Endothelial cell of umbilical vein (primary cell): Measurements from ENCODE around the gene USP6NL. TPM values are rescaled to one million over a fixed set of nuclear protein-coding genes. Genes with fewer than 3 reads are reported as not detected.

Experiments used
- BruUV-seq: library from RNA; stranded (reverse); fragments of 400-500 nt; replicated peaks from 2 replicates; lab custom pipeline; 2021; lab: Mats Ljungman, UMichigan
- CTCF ChIA-PET: fragments of 300-600, 350-600 bp; sonication (Branson Sonifier 250); formaldehyde crosslinking; loops from one replicate; lab custom pipeline; 2021; ENCODE audit warnings: antibody characterized with exemption, inconsistent platforms; lab: Charles Lee
- POLR2A ChIA-PET: fragments of 300-600, 350-600 bp; sonication (Branson Sonifier 250); formaldehyde crosslinking; loops from one replicate; lab custom pipeline; 2021; ENCODE audit warnings: antibody characterized with exemption, inconsistent platforms; lab: Charles Lee
- DNase-seq: peaks from one replicate; pipeline ENCODE4 v3.0.0-alpha.2; 2011; ENCODE audit warnings: low read depth, low spot score
- FAIRE-seq: peaks from 2 replicates; lab custom pipeline; 2011; peaks lifted over from hg19 to GRCh38; lab: Jason Lieb, UNC
- H2AFZ ChIP-seq: 2 replicates; pipeline ENCODE4 v1.6.0; 2012; ENCODE audit warnings: low read depth, low read length, control low read depth, inconsistent platforms
- H3K27ac ChIP-seq: 2 replicates; pipeline ENCODE4 v1.5.1; 2011; ENCODE audit warnings: low read depth, mild to moderate bottlenecking, control low read depth, low read length, moderate library complexity; ENCODE audit not compliant: insufficient read depth
- H3K27me3 ChIP-seq, 2 experiments: 2 replicates each; pipeline versions ENCODE4 v1.6.0 to v1.6.1; 2011; ENCODE audit warnings: low read length in 2 of 2, mixed read lengths in 1 of 2; ENCODE audit not compliant: control insufficient read depth in 2 of 2, insufficient read depth in 2 of 2
- H3K36me3 ChIP-seq, 2 experiments: 2 replicates in 1 of 2; 3 replicates in 1 of 2; pipeline ENCODE4 v1.5.1; 2011; ENCODE audit warnings: low read length in 2 of 2, mild to moderate bottlenecking in 1 of 2, moderate library complexity in 1 of 2; ENCODE audit not compliant: control insufficient read depth in 2 of 2, insufficient read depth in 2 of 2; ENCODE audit errors: extremely low read depth in 1 of 2
- H3K4me1 ChIP-seq: 3 replicates; pipeline ENCODE4 v1.5.1; 2011; ENCODE audit warnings: mild to moderate bottlenecking, low read length; ENCODE audit not compliant: control insufficient read depth, insufficient read depth; ENCODE audit errors: extremely low read depth
- H3K4me2 ChIP-seq: 2 replicates; pipeline ENCODE4 v1.6.1; 2011; ENCODE audit warnings: low read length, control low read depth, mixed read lengths; ENCODE audit not compliant: insufficient read depth
- H3K4me3 ChIP-seq, 3 experiments: fragments of 200-600 bp in 1 of 3; sonication (generic), shearing (Covaris generic) in 1 of 3; replicated peaks in 1 of 3; 2 replicates each; pipeline ENCODE4 v1.5.1; 2011 to 2016; ENCODE audit warnings: control low read depth in 3 of 3, low read length in 3 of 3, mild to moderate bottlenecking in 2 of 3, inconsistent platforms in 1 of 3, low read depth in 1 of 3, moderate library complexity in 1 of 3; ENCODE audit not compliant: insufficient read depth in 1 of 3
- H3K79me2 ChIP-seq: 2 replicates; pipeline ENCODE4 v1.6.0; 2012; ENCODE audit warnings: low read length, inconsistent platforms; ENCODE audit not compliant: control insufficient read depth, insufficient read depth
- H3K9ac ChIP-seq: replicated peaks from 2 replicates; pipeline ENCODE3; 2011; ENCODE audit warnings: low read length, control low read depth; ENCODE audit not compliant: insufficient read depth; ENCODE audit errors: extremely low read depth
- H3K9me1 ChIP-seq: replicated peaks from 3 replicates; pipeline ENCODE4 v1.6.0; 2011; ENCODE audit warnings: mild to moderate bottlenecking, low read length; ENCODE audit not compliant: control insufficient read depth, insufficient read depth; ENCODE audit errors: extremely low read depth
- H3K9me3 ChIP-seq: replicated peaks from 2 replicates; pipeline ENCODE4 v1.5.1; 2012; ENCODE audit warnings: low read length, inconsistent platforms; ENCODE audit not compliant: control insufficient read depth, insufficient read depth
- H4K20me1 ChIP-seq: replicated peaks from 2 replicates; pipeline ENCODE3; 2011; ENCODE audit warnings: mild to moderate bottlenecking, low read length; ENCODE audit not compliant: control insufficient read depth, insufficient read depth; ENCODE audit errors: extremely low read depth
- EZH2 ChIP-seq: IDR thresholded peaks from 2 replicates; pipeline ENCODE4 v1.6.1; 2012; ENCODE audit warnings: borderline replicate concordance, low read depth, mild to moderate bottlenecking, moderate library complexity, low read length, inconsistent platforms; ENCODE audit not compliant: severe bottlenecking
- FOS ChIP-seq: IDR thresholded peaks from 2 replicates; pipeline ENCODE4 v1.6.1; 2011; ENCODE audit warnings: mild to moderate bottlenecking, low read length, moderate library complexity, borderline replicate concordance; ENCODE audit not compliant: insufficient read depth
- GATA2 ChIP-seq: IDR thresholded peaks from 2 replicates; pipeline ENCODE4 v1.7.0; 2011; ENCODE audit warnings: low read depth, mild to moderate bottlenecking, moderate library complexity, mixed read lengths, low read length; ENCODE audit not compliant: insufficient read length, insufficient read depth
- JUN ChIP-seq: IDR thresholded peaks from 2 replicates; pipeline ENCODE4 v1.6.1; 2011; ENCODE audit warnings: borderline replicate concordance, low read depth; ENCODE audit not compliant: insufficient read length, insufficient read depth
- MYC ChIP-seq: IDR thresholded peaks from one replicate; pipeline ENCODE4 v1.6.1; 2011; ENCODE audit warnings: mild to moderate bottlenecking, low read depth, low read length
- POLR2A ChIP-seq: IDR thresholded peaks from 2 replicates; pipeline ENCODE4 v1.6.1; 2012; ENCODE audit warnings: low read depth, mild to moderate bottlenecking, control low read depth, low read length
- POLR2AphosphoS5 ChIP-seq: IDR thresholded peaks from 2 replicates; pipeline ENCODE4 v1.6.1; 2012; ENCODE audit warnings: low read depth, mild to moderate bottlenecking, control low read depth, low read length, moderate library complexity; ENCODE audit not compliant: insufficient read depth
- dilution Hi-C: fragments of 300-500 bp; cut with MboI; formaldehyde crosslinking; loops from one replicate; pipeline ENCODE4 v1.15.0; 2019; ENCODE audit warnings: low sequenced_read_pairs; ENCODE audit not compliant: extremely low pct_ligation_motif_present
- intact Hi-C: fragments of 100-400 bp; cut with micrococcal nuclease; formaldehyde crosslinking; loops from one replicate; pipeline ENCODE4 v1.10.0; 2022
- polyA plus RNA-seq, 4 experiments: library from polyadenylated mRNA; depleted of rRNA in 3 of 4; stranded (reverse) in 3 of 4; unstranded in 1 of 4; fragments of >200 nt; gene quantifications; 2 replicates each; pipeline versions ENCODE4 v1.2.1 to v1.2.3, GENCODE V29; 2011 to 2012; ENCODE audit warnings: missing spikeins in 1 of 4
- total RNA-seq: library from RNA; stranded (reverse); gene quantifications from 2 replicates; pipeline ENCODE4 v1.2.3, GENCODE V29; 2021
- TF ChIP-seq, protein P1 (sequence below), 2 donors: IDR thresholded peaks; 1 replicate in 1 of 2; 2 replicates in 1 of 2; pipeline ENCODE4 v1.5.1; 2011; ENCODE audit warnings: low read length in 2 of 2, mild to moderate bottlenecking in 2 of 2, moderate library complexity in 2 of 2, control low read depth in 1 of 2, inconsistent platforms in 1 of 2, low read depth in 1 of 2; ENCODE audit not compliant: insufficient read depth in 1 of 2; ENCODE audit errors: extremely low read depth in 1 of 2
- TF ChIP-seq, protein P2 (sequence below): IDR thresholded peaks from 2 replicates; pipeline ENCODE4 v1.6.1; 2011; ENCODE audit not compliant: insufficient read depth, insufficient read length

Gene USP6NL
- total and polyA plus RNA-seq, 2 donors (not counting 3 experiments of a cell fraction or from before 2014, with no cell fraction given) = 13.5 to 29.2 TPM

DNA sequence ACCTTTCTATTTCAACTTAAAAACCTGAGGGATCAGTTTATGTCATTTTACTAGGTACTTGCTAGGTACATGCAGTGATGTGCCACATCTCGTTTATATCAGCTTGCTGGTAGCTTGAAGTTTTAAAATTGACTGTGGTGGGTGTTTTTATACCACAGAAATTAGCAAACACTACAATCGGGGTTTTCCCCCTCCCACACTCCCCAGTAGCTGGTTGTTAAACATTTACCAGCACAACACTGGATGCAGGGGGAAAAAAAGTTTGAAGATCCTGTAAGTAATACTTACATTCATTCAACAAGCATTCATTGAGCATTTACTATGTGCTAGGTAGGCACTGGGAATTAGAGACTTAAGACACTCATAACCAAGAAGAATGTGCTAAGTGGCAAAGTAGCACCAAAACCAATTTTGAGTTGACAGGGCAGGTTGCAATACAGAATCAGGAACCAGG is 32.6 kb downstream of the USP6NL start:
- no peaks in the 10 kb centered on the region for H3K36me3 ChIP-seq
- no peaks in the 10 kb centered on the region for H3K27me3 ChIP-seq
- dilution Hi-C loops (no loop called here), intact Hi-C loops (no loop called here)
- POLR2A ChIA-PET = no interaction called here
- no peaks in the 10 kb centered on the region for H3K4me1 ChIP-seq
- no peaks in the 10 kb centered on the region for H3K9me1 ChIP-seq
- no peaks in the 10 kb centered on the region for H3K9me3 ChIP-seq
- BruUV-seq = no TSS peak
- H2AFZ ChIP-seq = no peak overlapping the region
- no peak overlapping the region for H3K4me3 ChIP-seq
- H3K79me2 ChIP-seq = peaks cover 40% of the 10 kb centered on the region
- FAIRE-seq = no peak
- CTCF ChIA-PET = interaction anchor here (0.9 to 1.6 kb wide), 3 partner anchors 9 to 30 kb away, joined by 3 to 4 read pairs (median 3); no protein-coding TSS in a partner anchor
- no peak overlapping the region for H3K4me2 ChIP-seq
- TF ChIP-seq FOS (no peak), MYC (no peak), JUN (no peak), GATA2 (no peak), EZH2 (no peak), POLR2AphosphoS5 (no peak), POLR2A (no peak)
- TF ChIP-seq, protein P1, sequence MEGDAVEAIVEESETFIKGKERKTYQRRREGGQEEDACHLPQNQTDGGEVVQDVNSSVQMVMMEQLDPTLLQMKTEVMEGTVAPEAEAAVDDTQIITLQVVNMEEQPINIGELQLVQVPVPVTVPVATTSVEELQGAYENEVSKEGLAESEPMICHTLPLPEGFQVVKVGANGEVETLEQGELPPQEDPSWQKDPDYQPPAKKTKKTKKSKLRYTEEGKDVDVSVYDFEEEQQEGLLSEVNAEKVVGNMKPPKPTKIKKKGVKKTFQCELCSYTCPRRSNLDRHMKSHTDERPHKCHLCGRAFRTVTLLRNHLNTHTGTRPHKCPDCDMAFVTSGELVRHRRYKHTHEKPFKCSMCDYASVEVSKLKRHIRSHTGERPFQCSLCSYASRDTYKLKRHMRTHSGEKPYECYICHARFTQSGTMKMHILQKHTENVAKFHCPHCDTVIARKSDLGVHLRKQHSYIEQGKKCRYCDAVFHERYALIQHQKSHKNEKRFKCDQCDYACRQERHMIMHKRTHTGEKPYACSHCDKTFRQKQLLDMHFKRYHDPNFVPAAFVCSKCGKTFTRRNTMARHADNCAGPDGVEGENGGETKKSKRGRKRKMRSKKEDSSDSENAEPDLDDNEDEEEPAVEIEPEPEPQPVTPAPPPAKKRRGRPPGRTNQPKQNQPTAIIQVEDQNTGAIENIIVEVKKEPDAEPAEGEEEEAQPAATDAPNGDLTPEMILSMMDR (IDR thresholded peaks at IDR 0.05; ENCODE audit: extremely low read depth in 1 of 2, insufficient read depth in 1 of 2, low read depth in 1 of 2, low read length in 2 of 2) = no peak
- TF ChIP-seq, protein P2, sequence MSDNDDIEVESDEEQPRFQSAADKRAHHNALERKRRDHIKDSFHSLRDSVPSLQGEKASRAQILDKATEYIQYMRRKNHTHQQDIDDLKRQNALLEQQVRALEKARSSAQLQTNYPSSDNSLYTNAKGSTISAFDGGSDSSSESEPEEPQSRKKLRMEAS = no peak
- H3K9ac ChIP-seq = no peak overlapping the region
- DNase-seq = no peak
- peaks cover 14% of the 10 kb centered on the region for H4K20me1 ChIP-seq
- H3K27ac ChIP-seq = no peak overlapping the region
